Testis (tissue), 3 donors: ENCODE measurements around the gene CMYA5. TPM values are rescaled to one million over a fixed set of nuclear protein-coding genes. Genes with fewer than 3 reads are reported as not detected.
A peak's percentile ranks its signal among the peaks of the same experiment; 100 is the strongest.

Experiments
- DNase-seq: peaks from one replicate; pipeline ENCODE4 v3.0.0-alpha.2; 2019
- H3K27ac ChIP-seq, 2 donors: fragments of 200-600 bp; sonication (generic); one replicate each; pipeline ENCODE4 v1.5.1; 2019
- H3K27me3 ChIP-seq: fragments of 200-600 bp; sonication (generic); one replicate; pipeline ENCODE4 v1.5.1; 2019
- H3K36me3 ChIP-seq: fragments of 200-600 bp; sonication (generic); one replicate; pipeline ENCODE4 v1.5.1; 2017; ENCODE audit warnings: low read depth; ENCODE audit errors: missing control alignments
- H3K4me1 ChIP-seq: fragments of 200-600 bp; sonication (generic); one replicate; pipeline ENCODE4 v1.5.1; 2019
- H3K4me3 ChIP-seq, 2 donors: fragments of 200-600 bp; sonication (generic); one replicate each; pipeline ENCODE4 v1.5.1; 2017 to 2019
- H3K9me3 ChIP-seq: fragments of 200-600 bp; sonication (generic); one replicate; pipeline ENCODE4 v1.5.1; 2017
- CTCF ChIP-seq, 3 experiments: fragments of 450-650 bp in 2 of 3; fragments of 200-600 bp in 1 of 3; sonication (generic) in 1 of 3; IDR thresholded peaks; one replicate each; pipeline ENCODE4 v1.5.1; 2016 to 2019; ENCODE audit warnings: antibody characterized with exemption in 3 of 3, mild to moderate bottlenecking in 2 of 3, moderate library complexity in 1 of 3
- POLR2A ChIP-seq: fragments of 450-650 bp; IDR thresholded peaks from one replicate; pipeline ENCODE4 v1.6.1; 2017; ENCODE audit warnings: antibody characterized with exemption, mild to moderate bottlenecking, moderate library complexity
- WGBS, 2 donors: methylation state at CpG; one replicate each; pipeline ENCODE4 v1.1.5; 2018; 5-methylcytosine and 5-hydroxymethylcytosine counted together
- intact Hi-C: fragments of 100-400 bp; cut with DNase I; formaldehyde crosslinking; loops from one replicate; pipeline ENCODE4 v1.15.1; 2023; ENCODE audit warnings: low total_unique reads
- polyA plus RNA-seq: library from polyadenylated mRNA; stranded (reverse); fragments of 350-450 nt; fragmentation: Illumina TruSeq; extraction: RNeasy Lipid Tissue Mini Kit (QIAGEN cat#74804); gene quantifications from one replicate; pipeline ENCODE4 v1.2.3, GENCODE V29; 2014; ENCODE audit warnings: low read depth, low replicate concordance; ENCODE audit not compliant: insufficient read depth
- total RNA-seq, 2 donors: library from RNA; depleted of rRNA; stranded (reverse); fragments of >200 nt; gene quantifications; one replicate each; pipeline ENCODE4 v1.2.3, GENCODE V29; 2016

Gene CMYA5
- total and polyA plus RNA-seq, 3 donors from 2014 or later: 2.7 to 33.8 (median 27.3) TPM

- no peaks in the 10 kb centered on the region for H3K9me3 ChIP-seq
- H3K4me3 ChIP-seq: no peak overlapping the region
- H3K27me3 ChIP-seq: no peaks in the 10 kb centered on the region
- peaks cover 5% of the 10 kb centered on the region for H3K4me1 ChIP-seq
- WGBS, 2 donors: 55 to 71% methylated on average over 4 of the region's 4 CpGs
- H3K27ac ChIP-seq: no peak overlapping the region
- intact Hi-C loops: no loop called here
- TF ChIP-seq POLR2A (no peak), CTCF (IDR thresholded peaks at IDR 0.05) (no peak)
- DNase-seq: peak; percentile 75
- H3K36me3 ChIP-seq: no peaks in the 10 kb centered on the region
Measured at GRCh38 chr5:79697222-79698170, 7.9 kb downstream of the CMYA5 start.

DNA sequence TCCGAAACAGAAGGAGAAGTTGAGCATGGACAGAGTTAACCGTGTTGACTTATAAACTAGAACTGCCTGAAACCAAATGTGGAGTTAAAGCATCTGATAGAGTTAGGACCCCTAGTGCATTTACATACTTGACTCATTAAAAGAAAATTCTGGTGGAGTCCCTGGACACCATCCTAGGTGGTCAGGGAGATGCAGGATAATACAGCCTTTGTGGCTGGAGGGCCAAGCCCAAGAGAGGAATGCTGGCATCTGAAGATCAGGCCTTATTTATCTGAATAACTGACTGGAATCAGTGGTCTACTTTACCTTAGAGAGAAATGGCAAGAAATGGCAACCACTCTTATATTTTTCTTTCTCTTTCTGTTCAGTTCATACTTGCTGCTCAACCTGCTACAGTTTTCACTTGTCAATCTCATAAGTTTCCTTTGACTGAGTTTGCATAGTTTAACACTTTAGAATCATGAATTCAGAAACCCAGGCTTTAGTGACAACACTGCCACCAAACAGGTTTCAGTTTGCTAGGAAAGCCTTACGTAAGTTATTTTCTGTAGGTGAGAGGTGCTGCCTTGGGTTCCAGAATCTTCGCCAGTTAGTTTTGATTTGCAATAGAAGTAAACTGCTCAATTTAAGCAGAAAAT, 10.2 kb downstream of the CMYA5 start:
- no peak overlapping the region for H3K27ac ChIP-seq
- no peaks in the 10 kb centered on the region for H3K27me3 ChIP-seq
- H3K4me1 ChIP-seq: no peaks in the 10 kb centered on the region
- intact Hi-C loops: no loop called here
- no peaks in the 10 kb centered on the region for H3K36me3 ChIP-seq
- no peak for TF ChIP-seq CTCF (IDR thresholded peaks at IDR 0.05)
- TF ChIP-seq POLR2A: no peak
- WGBS, 2 donors: 88 to 96% methylated on average over 4 of the region's 4 CpGs
- DNase-seq: no peak
- H3K9me3 ChIP-seq: no peaks in the 10 kb centered on the region
- H3K4me3 ChIP-seq: no peak overlapping the region

DNA sequence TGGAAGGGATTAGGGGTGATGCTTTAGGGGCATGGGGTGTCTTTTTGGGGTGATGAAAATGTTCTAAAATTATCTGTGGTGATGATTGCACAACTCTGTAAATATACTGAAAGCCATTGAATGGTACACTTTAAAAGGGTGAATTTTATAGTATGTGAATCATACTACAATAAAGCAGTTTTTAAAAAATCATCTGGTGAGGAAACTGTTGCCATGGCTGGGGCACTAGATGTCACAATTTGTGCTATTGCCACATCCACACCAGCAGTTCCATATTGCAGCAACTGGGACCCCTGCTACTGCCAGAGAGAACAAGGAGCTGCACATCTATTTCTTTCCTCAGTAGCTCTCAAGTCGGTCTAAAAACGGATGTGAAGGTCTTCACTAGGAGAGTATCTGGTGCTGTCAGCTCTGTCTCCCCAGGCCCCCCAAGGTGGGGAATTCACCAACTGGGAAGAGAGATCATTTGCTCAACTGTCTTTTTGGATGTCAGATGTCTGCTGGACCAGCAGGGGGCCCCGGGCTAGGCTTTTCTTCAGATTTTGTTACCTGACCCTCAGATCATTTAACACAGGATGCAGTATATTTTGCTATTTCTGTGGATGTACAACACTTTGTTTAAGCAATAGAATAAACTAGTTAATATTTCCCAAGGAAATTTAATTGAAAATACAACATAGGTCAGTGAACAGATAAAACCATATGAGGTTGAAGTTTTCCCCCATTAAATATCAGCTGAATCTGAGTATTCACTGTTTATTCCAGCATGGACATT, 13.2 kb downstream of the CMYA5 start:
- Histone ChIP-seq H3K9me3 (no peaks in the 10 kb centered on the region), H3K4me1 (no peaks in the 10 kb centered on the region), H3K4me3 (no peak overlapping the region), H3K27me3 (no peaks in the 10 kb centered on the region), H3K27ac (no peak overlapping the region), H3K36me3 (no peaks in the 10 kb centered on the region)
- 51 to 59% methylated on average over 3 of the region's 3 CpGs for WGBS, 2 donors
- intact Hi-C loops: no loop called here
- DNase-seq: no peak
- TF ChIP-seq CTCF (IDR thresholded peaks at IDR 0.05) (peak in 1 of 3 experiments; percentile 44), POLR2A (no peak)

DNA sequence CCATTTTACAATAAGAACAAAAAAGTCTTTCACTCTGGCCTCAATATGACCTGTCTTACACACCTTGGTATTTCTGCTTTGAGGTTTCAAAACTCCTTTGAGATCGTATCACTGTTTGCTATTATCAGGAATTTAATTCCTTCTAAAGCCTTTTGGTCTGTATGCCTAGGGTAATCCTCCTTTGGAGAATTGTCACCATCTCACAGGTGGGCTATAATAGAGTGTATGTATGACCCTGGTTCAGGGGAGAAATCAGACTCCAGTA, 13.7 kb downstream of the CMYA5 start:
- WGBS, 2 donors: 93 to 95% methylated on average over 1 of the region's 1 CpG
- no peaks in the 10 kb centered on the region for H3K4me1 ChIP-seq
- no peaks in the 10 kb centered on the region for H3K36me3 ChIP-seq
- DNase-seq: no peak
- H3K27ac ChIP-seq: no peak overlapping the region
- H3K4me3 ChIP-seq: no peak overlapping the region
- TF ChIP-seq CTCF (IDR thresholded peaks at IDR 0.05): no peak
- no peak for TF ChIP-seq POLR2A
- no peaks in the 10 kb centered on the region for H3K27me3 ChIP-seq
- H3K9me3 ChIP-seq: no peaks in the 10 kb centered on the region
- intact Hi-C loops: no loop called here
